ENCODE measurements around the gene LIME1. TPM values are rescaled to one million over a fixed set of nuclear protein-coding genes. Genes with fewer than 3 reads are reported as not detected.

LIME1 gene
- total and polyA plus RNA-seq, 8 donors = 2.6 to 46.6 (median 3.5) TPM

DNA sequence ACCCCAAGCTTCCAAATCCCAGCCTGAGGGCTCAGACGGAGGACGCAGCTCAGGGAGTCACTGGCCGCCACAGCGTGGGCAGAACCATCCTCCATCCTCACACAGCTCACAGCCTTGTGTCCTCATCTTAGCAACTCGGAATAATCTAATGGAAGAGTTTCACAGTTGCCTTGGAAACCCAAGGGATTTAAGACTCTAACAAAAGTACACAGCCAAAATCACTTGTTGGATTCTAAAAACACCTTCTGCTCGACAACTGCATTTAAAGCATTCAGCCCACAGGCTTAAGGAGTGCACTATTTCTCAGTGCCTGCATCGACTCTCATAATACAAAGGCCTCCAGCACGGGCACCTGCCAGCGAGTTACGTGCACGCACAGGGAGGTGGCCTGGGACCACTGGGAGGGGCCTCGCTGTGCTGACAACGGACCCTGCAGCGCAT is 49.2 kb downstream of the LIME1 start:
- intact Hi-C loops (cut with DNase I) = no loop called here
- DNase-seq (no peak), ATAC-seq (peak in 1 of 4 donors; percentile 8), FAIRE-seq (no peak)
- H3K9me3 ChIP-seq = no peaks in the 10 kb centered on the region
- no peaks in the 10 kb centered on the region for H3K27me3 ChIP-seq
- no peak overlapping the region for H3K4me3 ChIP-seq
- 58 to 61% methylated on average over 14 of the region's 14 CpGs for WGBS, 2 donors
- no peaks in the 10 kb centered on the region for H3K4me1 ChIP-seq
- H3K36me3 ChIP-seq = peaks cover 0 to 7% (median 0%) of the 10 kb centered on the region in 3 donors
- H3K27ac ChIP-seq = no peak overlapping the region
- TF ChIP-seq, protein P1, sequence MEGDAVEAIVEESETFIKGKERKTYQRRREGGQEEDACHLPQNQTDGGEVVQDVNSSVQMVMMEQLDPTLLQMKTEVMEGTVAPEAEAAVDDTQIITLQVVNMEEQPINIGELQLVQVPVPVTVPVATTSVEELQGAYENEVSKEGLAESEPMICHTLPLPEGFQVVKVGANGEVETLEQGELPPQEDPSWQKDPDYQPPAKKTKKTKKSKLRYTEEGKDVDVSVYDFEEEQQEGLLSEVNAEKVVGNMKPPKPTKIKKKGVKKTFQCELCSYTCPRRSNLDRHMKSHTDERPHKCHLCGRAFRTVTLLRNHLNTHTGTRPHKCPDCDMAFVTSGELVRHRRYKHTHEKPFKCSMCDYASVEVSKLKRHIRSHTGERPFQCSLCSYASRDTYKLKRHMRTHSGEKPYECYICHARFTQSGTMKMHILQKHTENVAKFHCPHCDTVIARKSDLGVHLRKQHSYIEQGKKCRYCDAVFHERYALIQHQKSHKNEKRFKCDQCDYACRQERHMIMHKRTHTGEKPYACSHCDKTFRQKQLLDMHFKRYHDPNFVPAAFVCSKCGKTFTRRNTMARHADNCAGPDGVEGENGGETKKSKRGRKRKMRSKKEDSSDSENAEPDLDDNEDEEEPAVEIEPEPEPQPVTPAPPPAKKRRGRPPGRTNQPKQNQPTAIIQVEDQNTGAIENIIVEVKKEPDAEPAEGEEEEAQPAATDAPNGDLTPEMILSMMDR (IDR thresholded peaks at IDR 0.05) = no peak

DNA sequence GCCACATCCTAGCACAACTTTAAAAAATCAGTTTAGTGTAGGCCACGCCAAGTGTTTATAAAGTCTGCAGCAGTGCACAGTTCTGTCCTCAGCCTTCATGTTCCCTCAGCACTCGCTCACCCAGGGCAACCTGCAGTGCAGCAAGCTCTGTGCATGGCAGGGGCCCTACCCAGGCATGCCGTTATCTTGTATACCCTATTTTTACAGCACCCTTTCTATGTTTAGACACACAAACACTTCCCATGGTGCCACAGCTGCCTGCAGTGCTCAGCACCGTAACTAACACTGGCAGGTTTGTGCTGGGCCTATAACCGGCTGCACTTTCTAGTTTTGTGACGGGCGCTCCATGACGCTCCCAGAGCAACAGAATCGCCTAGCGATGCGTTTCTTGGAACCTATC is 50.8 kb downstream of the LIME1 start:
- Histone ChIP-seq H3K27ac (no peak overlapping the region), H3K9me3 (no peaks in the 10 kb centered on the region), H3K27me3 (no peaks in the 10 kb centered on the region), H3K4me1 (no peaks in the 10 kb centered on the region), H3K4me3 (no peak overlapping the region), H3K36me3 (peaks cover 0 to 7% (median 0%) of the 10 kb centered on the region in 3 donors)
- TF ChIP-seq, protein P1 (IDR thresholded peaks at IDR 0.05) = no peak
- FAIRE-seq = no peak
- 88 to 91% methylated on average over 11 of the region's 11 CpGs for WGBS, 2 donors
- intact Hi-C loops (cut with DNase I) = no loop called here
- no peak for ATAC-seq
- no peak for DNase-seq

DNA sequence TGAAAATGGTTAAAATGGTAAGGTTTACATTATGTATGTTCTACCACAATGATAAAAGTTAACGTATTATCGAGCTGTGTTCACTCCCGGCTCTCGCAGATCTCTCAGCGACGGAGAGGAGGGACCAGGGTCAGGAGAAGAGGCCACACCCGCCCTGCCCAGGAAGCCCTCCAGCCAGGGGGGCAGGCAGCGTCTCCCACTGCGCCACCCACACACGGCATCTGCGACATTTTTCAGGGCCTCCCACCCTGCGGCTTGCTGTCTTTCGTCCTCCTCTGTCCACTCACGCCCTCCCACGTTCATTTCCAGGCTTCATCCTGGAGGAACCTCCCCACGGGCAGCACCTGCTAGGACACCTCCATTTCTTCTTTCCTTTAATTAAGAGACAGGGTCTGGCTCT is 51.3 kb downstream of the LIME1 start:
- H3K4me1 ChIP-seq = no peaks in the 10 kb centered on the region
- H3K27ac ChIP-seq = no peak overlapping the region
- intact Hi-C loops (cut with DNase I) = no loop called here
- H3K36me3 ChIP-seq = peaks cover 0 to 7% (median 0%) of the 10 kb centered on the region in 3 donors
- ATAC-seq (no peak), FAIRE-seq (no peak), DNase-seq (no peak)
- no peaks in the 10 kb centered on the region for H3K27me3 ChIP-seq
- TF ChIP-seq, protein P1 (IDR thresholded peaks at IDR 0.05) = no peak
- no peak overlapping the region for H3K4me3 ChIP-seq
- 82 to 87% methylated on average over 16 of the region's 16 CpGs for WGBS, 2 donors
- H3K9me3 ChIP-seq = no peaks in the 10 kb centered on the region

Other genes starting within 250 kb of the LIME1 start
- gene EEF1A2, start 237.6 kb upstream of the LIME1 start, total RNA-seq = 10 to 100 TPM in 4 of 6 donors, 1 to 10 TPM in 2; 5.0 to 22.9 (median 15.4) TPM
- gene EEF1A2, start 237.6 kb upstream of the LIME1 start, polyA plus RNA-seq = 10 to 100 TPM; 28.2 to 86.9 TPM
- gene PPDPF, start 215.9 kb upstream of the LIME1 start, total RNA-seq = 100 to 1,000 TPM in 4 of 6 donors, 10 to 100 TPM in 2; 77.7 to 194 (median 134) TPM
- gene PPDPF, start 215.9 kb upstream of the LIME1 start, polyA plus RNA-seq = 100 to 1,000 TPM; 205 to 224 TPM
- 1 to 10 TPM in 3 of 6 donors, under 1 TPM in 3; 0.61 to 4.5 (median 1.2) TPM for gene PTK6, start 199.3 kb upstream of the LIME1 start, total RNA-seq
- gene PTK6, start 199.3 kb upstream of the LIME1 start, polyA plus RNA-seq = 1 to 10 TPM in 1 of 2 donors, under 1 TPM in 1; 0.91 to 2.6 TPM
- gene SRMS, start 188.9 kb upstream of the LIME1 start, total RNA-seq = not detected
- not detected for gene SRMS, start 188.9 kb upstream of the LIME1 start, polyA plus RNA-seq
- gene FNDC11, start 182.5 kb upstream of the LIME1 start, total RNA-seq = under 1 TPM in 4 of 6 donors, not detected in 2; 0.06 to 0.25 (median 0.09) TPM
- gene FNDC11, start 182.5 kb upstream of the LIME1 start, polyA plus RNA-seq = under 1 TPM; 0.27 to 0.35 TPM
- gene HELZ2, start 162.4 kb upstream of the LIME1 start, total RNA-seq = 10 to 100 TPM; 10.1 to 23.4 (median 13.0) TPM
- 10 to 100 TPM in 1 of 2 donors, 1 to 10 TPM in 1; 6.5 to 14.8 TPM for gene HELZ2, start 162.4 kb upstream of the LIME1 start, polyA plus RNA-seq
- gene GMEB2, start 109.6 kb upstream of the LIME1 start, total RNA-seq = 1 to 10 TPM; 4.1 to 8.2 (median 5.2) TPM
- gene GMEB2, start 109.6 kb upstream of the LIME1 start, polyA plus RNA-seq = 10 to 100 TPM in 1 of 2 donors, 1 to 10 TPM in 1; 8.8 to 10.4 TPM
- gene STMN3, start 83.2 kb upstream of the LIME1 start, total RNA-seq = 10 to 100 TPM in 2 of 6 donors, 1 to 10 TPM in 4; 4.4 to 13.1 (median 7.9) TPM
- gene STMN3, start 83.2 kb upstream of the LIME1 start, polyA plus RNA-seq = 10 to 100 TPM; 17.4 to 37.8 TPM
- gene RTEL1, start 78.4 kb upstream of the LIME1 start, total RNA-seq = 10 to 100 TPM; 10.5 to 19.2 (median 13.9) TPM
- 10 to 100 TPM; 28.4 to 36.6 TPM for gene RTEL1, start 78.4 kb upstream of the LIME1 start, polyA plus RNA-seq
- 1 to 10 TPM in 4 of 6 donors, under 1 TPM in 2; 0.31 to 2.7 (median 1.7) TPM for gene TNFRSF6B, start 40.0 kb upstream of the LIME1 start, total RNA-seq
- 10 to 100 TPM; 14.0 to 31.0 TPM for gene TNFRSF6B, start 40.0 kb upstream of the LIME1 start, polyA plus RNA-seq
- 10 to 100 TPM; 13.9 to 27.0 (median 18.9) TPM for gene ARFRP1, start 28.7 kb upstream of the LIME1 start, total RNA-seq
- 10 to 100 TPM; 45.1 to 47.7 TPM for gene ARFRP1, start 28.7 kb upstream of the LIME1 start, polyA plus RNA-seq
- 10 to 100 TPM in 4 of 6 donors, 1 to 10 TPM in 2; 9.3 to 15.8 (median 11.1) TPM for gene ZGPAT, start 28.6 kb upstream of the LIME1 start, total RNA-seq
- gene ZGPAT, start 28.6 kb upstream of the LIME1 start, polyA plus RNA-seq = 10 to 100 TPM; 42.6 to 61.6 TPM
- 10 to 100 TPM; 25.8 to 44.2 (median 30.6) TPM for gene SLC2A4RG, start 3.1 kb downstream of the LIME1 start, total RNA-seq
- gene SLC2A4RG, start 3.1 kb downstream of the LIME1 start, polyA plus RNA-seq = 10 to 100 TPM; 63.2 to 67.1 TPM
- gene ZBTB46, start 94.6 kb downstream of the LIME1 start, total RNA-seq = 1 to 10 TPM; 2.2 to 7.4 (median 3.0) TPM
- gene ZBTB46, start 94.6 kb downstream of the LIME1 start, polyA plus RNA-seq = 1 to 10 TPM; 2.8 to 3.6 TPM
- not detected for gene ABHD16B, start 124.8 kb downstream of the LIME1 start, total RNA-seq
- under 1 TPM; 0.12 to 0.53 TPM for gene ABHD16B, start 124.8 kb downstream of the LIME1 start, polyA plus RNA-seq
- gene TPD52L2, start 128.6 kb downstream of the LIME1 start, total RNA-seq = 10 to 100 TPM; 16.3 to 35.0 (median 22.3) TPM
- gene TPD52L2, start 128.6 kb downstream of the LIME1 start, polyA plus RNA-seq = 10 to 100 TPM; 33.8 to 47.3 TPM
- 10 to 100 TPM; 25.0 to 31.5 (median 29.2) TPM for gene DNAJC5, start 158.5 kb downstream of the LIME1 start, total RNA-seq
- gene DNAJC5, start 158.5 kb downstream of the LIME1 start, polyA plus RNA-seq = 10 to 100 TPM; 20.1 to 23.3 TPM
- 10 to 100 TPM; 13.9 to 23.1 (median 17.2) TPM for gene UCKL1, start 219.8 kb downstream of the LIME1 start, total RNA-seq
- gene UCKL1, start 219.8 kb downstream of the LIME1 start, polyA plus RNA-seq = 10 to 100 TPM; 67.8 to 84.7 TPM
- gene ZNF512B, start 233.3 kb downstream of the LIME1 start, total RNA-seq = 10 to 100 TPM in 3 of 6 donors, 1 to 10 TPM in 3; 8.5 to 12.8 (median 9.8) TPM
- gene ZNF512B, start 233.3 kb downstream of the LIME1 start, polyA plus RNA-seq = 10 to 100 TPM; 12.8 to 22.0 TPM
- gene SAMD10, start 243.0 kb downstream of the LIME1 start, total RNA-seq = 1 to 10 TPM; 1.3 to 5.2 (median 3.1) TPM
- 1 to 10 TPM; 5.6 to 7.3 TPM for gene SAMD10, start 243.0 kb downstream of the LIME1 start, polyA plus RNA-seq
- gene PRPF6, start 244.5 kb downstream of the LIME1 start, total RNA-seq = 10 to 100 TPM; 27.2 to 39.4 (median 32.2) TPM
- 10 to 100 TPM; 35.7 to 49.2 TPM for gene PRPF6, start 244.5 kb downstream of the LIME1 start, polyA plus RNA-seq